Pancreas (tissue), 10 donors: ENCODE results near the gene ATXN7L2. TPM values are rescaled to one million over a fixed set of nuclear protein-coding genes. Genes with fewer than 3 reads are reported as not detected.

Experiments used
- ATAC-seq, 4 donors: fragments of 200-7000 bp; cut with Tn5 transposase; one replicate each; pipeline versions ENCODE4 v1.8.0 to v1.9.1; 2020; ENCODE audit warnings: mild to moderate bottlenecking in 4 of 4, moderate library complexity in 4 of 4
- DNase-seq, 6 donors: peaks; one replicate each; pipeline ENCODE4 v3.0.0-alpha.2; 2020
- FAIRE-seq: peaks from 2 replicates; lab custom pipeline; 2012; peaks lifted over from hg19 to GRCh38; lab: Jason Lieb, UNC
- H3K27ac ChIP-seq, 4 donors: fragments of 200-600 bp; sonication (generic); 1 replicate in 3 of 4; 2 replicates in 1 of 4; pipeline versions ENCODE4 v1.5.0 to v1.8.0; 2020
- H3K27me3 ChIP-seq, 4 donors: fragments of 200-600 bp; one replicate each; pipeline ENCODE4 v1.8.0; 2021
- H3K36me3 ChIP-seq, 3 donors: fragments of 200-600 bp; sonication (generic) in 1 of 3; one replicate each; pipeline versions ENCODE4 v1.5.0 to v1.8.0; 2020 to 2021
- H3K4me1 ChIP-seq, 3 donors: fragments of 200-600 bp; one replicate each; pipeline ENCODE4 v1.8.0; 2021
- H3K4me3 ChIP-seq, 4 donors: fragments of 200-600 bp; sonication (generic) in 2 of 4; one replicate each; pipeline versions ENCODE4 v1.5.0 to v1.8.0; 2020 to 2021
- H3K9me3 ChIP-seq, 4 donors: fragments of 200-600 bp; one replicate each; pipeline ENCODE4 v1.8.0; 2021
- CTCF ChIP-seq, 4 donors: fragments of 200-600 bp; sonication (generic) in 3 of 4; IDR thresholded peaks; one replicate each; pipeline versions ENCODE4 v1.5.0 to v1.8.0; 2021; ENCODE audit warnings: antibody characterized with exemption in 4 of 4
- WGBS, 2 donors: extraction: QIAGEN DNeasy Blood & Tissue Kit; methylation state at CpG; one replicate each; pipeline ENCODE4 v1.1.7; 2013; 5-methylcytosine and 5-hydroxymethylcytosine counted together
- intact Hi-C, 3 donors: fragments of 100-400 bp; cut with DNase I; formaldehyde crosslinking; loops; one replicate each; pipeline versions ENCODE4 v1.11.1 to v1.14.2; 2022
- polyA plus RNA-seq, 2 donors: library from polyadenylated mRNA; stranded (reverse); fragments of 200-250 nt; gene quantifications; one replicate each; pipeline ENCODE4 v1.2.3, GENCODE V29; 2013
- total RNA-seq, 6 donors: library from RNA; stranded (reverse); fragmentation: NEBNext Ultra II Directional in 4 of 6; extraction: Animal tissue kit (Norgen Biotek cat#: 25700) in 4 of 6; gene quantifications; one replicate each; pipeline versions ENCODE4 v1.2.1 to v1.2.4, GENCODE V29; 2021 to 2023
- donor health status: healthy with polysubstance abuse.
- donor health status: DM: no; HTN: no; CAD: no; lungs with moderate emphysema.
- donor health status: DM: no; HTN: no; CAD: no.
- donor health status: control.
- donor health status: control.
- donor health status: Bipolar disorder and iron deficiency.
- donor health status: DM: yes; HTN: yes; CAD: no.
- donor health status: DM: no; HTN: no; CAD: no.
- donor health status: DM: no; HTN: no; CAD: no.
- donor health status: DM: yes; HTN: yes; CAD: no.

The ATXN7L2 gene
- total and polyA plus RNA-seq, 8 donors = 1.1 to 15.7 (median 1.9) TPM

GRCh38 chr1:109532365-109533136, 48.8 kb downstream of the ATXN7L2 start:
- FAIRE-seq = no peak

GRCh38 chr1:109534307-109534858, 50.7 kb downstream of the ATXN7L2 start:
- Histone ChIP-seq H3K9me3 (no peaks in the 10 kb centered on the region), H3K27ac (no peak overlapping the region), H3K36me3 (no peaks in the 10 kb centered on the region), H3K4me3 (no peak overlapping the region), H3K4me1 (peaks cover 0 to 9% (median 0%) of the 10 kb centered on the region in 3 donors), H3K27me3 (no peaks in the 10 kb centered on the region)
- intact Hi-C loops = loop anchor here in 2 of 3 donors (5.0 kb wide), 3 partner anchors 42 to 282 kb away; partner anchors contain the start of gene CYB561D1 (in 1 of the 2)
- 66 to 84% methylated on average over 1 of the region's 1 CpG for WGBS, 2 donors
- no peak for ATAC-seq
- no peak for FAIRE-seq
- TF ChIP-seq CTCF (IDR thresholded peaks at IDR 0.05) = no peak
- DNase-seq = no peak

More at GRCh38 chr1:109532365-109533136, 48.8 kb downstream of the ATXN7L2 start:
- H3K27me3 ChIP-seq = no peaks in the 10 kb centered on the region
- DNase-seq = peak; percentile 72 to 93 (median 86)
- no peaks in the 10 kb centered on the region for H3K9me3 ChIP-seq
- peak overlapping the region in 1 of 4 donors; percentile 18 for H3K4me3 ChIP-seq
- 14 to 19% methylated on average over 12 of the region's 12 CpGs for WGBS, 2 donors
- H3K4me1 ChIP-seq = peaks cover 0 to 9% (median 0%) of the 10 kb centered on the region in 3 donors
- TF ChIP-seq CTCF (IDR thresholded peaks at IDR 0.05) = peak; percentile 94 to 98 (median 96)
- H3K36me3 ChIP-seq = no peaks in the 10 kb centered on the region
- peak; percentile 89 to 97 (median 92) for ATAC-seq
- no peak overlapping the region for H3K27ac ChIP-seq
- intact Hi-C loops = loop anchor here in 2 of 3 donors (5.0 kb wide), 3 partner anchors 40 to 280 kb away; partner anchors contain the start of gene CYB561D1 (in 1 of the 2)

DNA sequence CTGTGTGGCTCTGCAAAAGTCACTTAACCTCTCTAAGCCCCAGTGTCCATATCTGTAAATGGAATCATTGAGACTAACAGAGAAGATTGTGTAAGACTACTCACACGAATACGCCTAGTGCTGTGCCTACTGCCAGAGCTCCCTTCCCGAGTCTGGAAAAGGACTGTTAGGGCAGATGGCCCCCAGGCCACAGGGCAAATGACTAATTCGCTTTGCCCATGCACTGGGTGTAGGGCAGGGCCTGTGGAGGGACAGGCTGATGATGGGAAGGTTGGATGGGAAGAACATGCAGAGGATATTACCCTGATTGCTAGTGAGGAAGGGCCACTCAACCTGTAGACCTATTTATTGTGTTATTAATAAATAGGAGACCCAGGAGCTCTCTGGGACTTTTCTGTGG, 51.8 kb downstream of the ATXN7L2 start:
- peaks cover 0 to 9% (median 0%) of the 10 kb centered on the region in 3 donors for H3K4me1 ChIP-seq
- TF ChIP-seq CTCF (IDR thresholded peaks at IDR 0.05) = no peak
- H3K4me3 ChIP-seq = no peak overlapping the region
- FAIRE-seq (no peak), DNase-seq (no peak), ATAC-seq (no peak)
- H3K27ac ChIP-seq = no peak overlapping the region
- no peaks in the 10 kb centered on the region for H3K27me3 ChIP-seq
- H3K9me3 ChIP-seq = no peaks in the 10 kb centered on the region
- intact Hi-C loops = no loop called here
- H3K36me3 ChIP-seq = no peaks in the 10 kb centered on the region
- 72 to 79% methylated on average over 4 of the region's 4 CpGs for WGBS, 2 donors

- H3K4me1 ChIP-seq = peaks cover 0 to 9% (median 0%) of the 10 kb centered on the region in 3 donors
- intact Hi-C loops = no loop called here
- DNase-seq (no peak), FAIRE-seq (no peak), ATAC-seq (no peak)
- no peaks in the 10 kb centered on the region for H3K9me3 ChIP-seq
- no peak overlapping the region for H3K4me3 ChIP-seq
- no peak overlapping the region for H3K27ac ChIP-seq
- no peaks in the 10 kb centered on the region for H3K36me3 ChIP-seq
- H3K27me3 ChIP-seq = no peaks in the 10 kb centered on the region
- TF ChIP-seq CTCF (IDR thresholded peaks at IDR 0.05) = no peak
- WGBS, 2 donors = 65 to 79% methylated on average over 5 of the region's 5 CpGs
Measured at GRCh38 chr1:109535971-109536491, 52.3 kb downstream of the ATXN7L2 start.
